ENCODE measurements around the gene ADAMTS16. TPM values are rescaled to one million over a fixed set of nuclear protein-coding genes. Genes with fewer than 3 reads are reported as not detected.

Gene ADAMTS16
- total and polyA plus RNA-seq, 2 donors (not counting 3 experiments of a cell fraction or from before 2014, with no cell fraction given): not detected

- Histone ChIP-seq H3K27ac (ENCODE audit: insufficient read depth, low read depth, low read length) (no peak overlapping the region), H3K4me2 (ENCODE audit: insufficient read depth, low read length) (no peak overlapping the region), H3K36me3 (ENCODE audit: control insufficient read depth in 2 of 2, extremely low read depth in 1 of 2, insufficient read depth in 2 of 2, low read length in 2 of 2) (no peaks in the 10 kb centered on the region), H3K9me3 (replicated peaks; ENCODE audit: control insufficient read depth, insufficient read depth, low read length) (no peaks in the 10 kb centered on the region), H3K4me3 (replicated peaks in 1 of 3; ENCODE audit: insufficient read depth in 1 of 3, low read depth in 1 of 3, low read length in 3 of 3) (no peak overlapping the region), H3K9me1 (replicated peaks; ENCODE audit: control insufficient read depth, extremely low read depth, insufficient read depth, low read length) (no peaks in the 10 kb centered on the region), H3K9ac (replicated peaks; ENCODE audit: extremely low read depth, insufficient read depth, low read length) (no peak overlapping the region), H3K27me3 (ENCODE audit: control insufficient read depth in 2 of 2, insufficient read depth in 2 of 2, low read length in 2 of 2) (no peaks in the 10 kb centered on the region), H4K20me1 (replicated peaks; ENCODE audit: control insufficient read depth, extremely low read depth, insufficient read depth, low read length) (no peaks in the 10 kb centered on the region), H3K79me2 (ENCODE audit: control insufficient read depth, insufficient read depth, low read length) (no peaks in the 10 kb centered on the region), H2AFZ (ENCODE audit: low read depth, low read length) (no peak overlapping the region), H3K4me1 (ENCODE audit: control insufficient read depth, extremely low read depth, insufficient read depth, low read length) (no peaks in the 10 kb centered on the region)
- ChIA-PET POLR2A (no interaction called here), CTCF (no interaction called here)
- TF ChIP-seq CTCF (IDR thresholded peaks at IDR 0.05; ENCODE audit: extremely low read depth in 1 of 2, insufficient read depth in 1 of 2, low read depth in 1 of 2, low read length in 2 of 2) (no peak), MYC (IDR thresholded peaks at IDR 0.05; ENCODE audit: low read depth, low read length) (no peak), MAX (IDR thresholded peaks at IDR 0.05; ENCODE audit: insufficient read depth, insufficient read length) (no peak), JUN (IDR thresholded peaks at IDR 0.05; ENCODE audit: borderline replicate concordance, insufficient read depth, insufficient read length, low read depth) (no peak), EZH2 (IDR thresholded peaks at IDR 0.05; ENCODE audit: borderline replicate concordance, low read depth, low read length, severe bottlenecking) (no peak), GATA2 (IDR thresholded peaks at IDR 0.05; ENCODE audit: insufficient read depth, insufficient read length, low read depth, low read length) (no peak), POLR2A (IDR thresholded peaks at IDR 0.05; ENCODE audit: low read depth, low read length) (no peak), FOS (IDR thresholded peaks at IDR 0.05; ENCODE audit: borderline replicate concordance, insufficient read depth, low read length) (no peak), POLR2AphosphoS5 (IDR thresholded peaks at IDR 0.05; ENCODE audit: insufficient read depth, low read depth, low read length) (no peak)
- intact Hi-C loops (cut with micrococcal nuclease): no loop called here
- DNase-seq (ENCODE audit: low read depth, low spot score) (no peak), FAIRE-seq (no peak)
- dilution Hi-C loops (cut with MboI; ENCODE audit: extremely low pct_ligation_motif_present, low sequenced_read_pairs): no loop called here
- BruUV-seq (replicated peaks): no TSS peak
These were observed 157.4 kb downstream of the ADAMTS16 start for GRCh38 chr5:5297432-5298067.

All from endothelial cell of umbilical vein (primary cell).